Caco-2 (cell line): Measurements from ENCODE around the gene AGAP1. TPM values are rescaled to one million over a fixed set of nuclear protein-coding genes. Genes with fewer than 3 reads are reported as not detected.
"Not testable (repeated sequence)": the region's sequence is repeated elsewhere in the genome, so short reads cannot be mapped to it uniquely, and the experiment has no call there.

ENCODE experiments used
- BruUV-seq: library from RNA; stranded (reverse); fragments of 400-500 nt; replicated peaks from 2 replicates; lab custom pipeline; 2021; lab: Mats Ljungman, UMichigan
- CTCF ChIA-PET: fragments of 300-600 bp; sonication (Branson Sonifier 250); formaldehyde crosslinking; loops from one replicate; lab custom pipeline; 2022; ENCODE audit warnings: antibody characterized with exemption; lab: Charles Lee
- POLR2A ChIA-PET: fragments of 300-600 bp; sonication (Branson Sonifier 250); formaldehyde crosslinking; loops from one replicate; lab custom pipeline; 2022; ENCODE audit warnings: antibody characterized with exemption; lab: Charles Lee
- DNase-seq, 2 experiments: peaks; one replicate each; pipeline versions ENCODE4 v3.0.0 to v3.0.0-alpha.2; 2020 to 2022
- H3K27me3 ChIP-seq: replicated peaks from 2 replicates; pipeline ENCODE4 v1.6.0; 2011; ENCODE audit warnings: low read length; ENCODE audit not compliant: control insufficient read depth, insufficient read depth
- H3K36me3 ChIP-seq: 2 replicates; pipeline ENCODE4 v1.5.1; 2011; ENCODE audit warnings: low read length; ENCODE audit not compliant: control insufficient read depth, insufficient read depth
- H3K4me1 ChIP-seq: fragments of 250-450 bp; sonication (Bioruptor Pico); 2 replicates; pipeline ENCODE4 v1.5.1; 2020; ENCODE audit warnings: mild to moderate bottlenecking
- H3K4me3 ChIP-seq: 2 replicates; pipeline ENCODE4 v1.5.1; 2011; ENCODE audit warnings: low read depth, mild to moderate bottlenecking, control low read depth, low read length
- H3K9me3 ChIP-seq: fragments of 250-450 bp; sonication (Bioruptor Pico); 2 replicates; pipeline ENCODE4 v1.5.1; 2020; ENCODE audit warnings: mild to moderate bottlenecking, moderate library complexity
- H3K27ac Mint-ChIP-seq: one replicate; pipeline ENCODE4 v1.8.0; 2022; ENCODE audit warnings: mixed read lengths; ENCODE audit not compliant: unreplicated experiment
- H3K27me3 Mint-ChIP-seq: one replicate; pipeline ENCODE4 v1.8.0; 2022; ENCODE audit warnings: mixed read lengths; ENCODE audit not compliant: insufficient read depth, unreplicated experiment
- H3K36me3 Mint-ChIP-seq: one replicate; pipeline ENCODE4 v1.8.0; 2022; ENCODE audit warnings: mild to moderate bottlenecking, mixed read lengths; ENCODE audit not compliant: insufficient read depth, unreplicated experiment
- H3K4me1 Mint-ChIP-seq: one replicate; pipeline ENCODE4 v1.8.0; 2022; ENCODE audit warnings: low read depth, mixed read lengths; ENCODE audit not compliant: unreplicated experiment
- H3K4me3 Mint-ChIP-seq: one replicate; pipeline ENCODE4 v1.8.0; 2022; ENCODE audit warnings: mild to moderate bottlenecking, moderate library complexity, mixed read lengths; ENCODE audit not compliant: unreplicated experiment
- H3K9me3 Mint-ChIP-seq: one replicate; pipeline ENCODE4 v1.8.0; 2022; ENCODE audit warnings: mixed read lengths; ENCODE audit not compliant: unreplicated experiment
- CTCF ChIP-seq, 2 experiments: fragments of 200-600 bp in 1 of 2; IDR thresholded peaks; 1 replicate in 1 of 2; 2 replicates in 1 of 2; pipeline versions ENCODE4 v1.5.1 to v1.8.0; 2011 to 2022; ENCODE audit warnings: antibody characterized with exemption in 1 of 2, control low read depth in 1 of 2, inconsistent platforms in 1 of 2, low read depth in 1 of 2, low read length in 1 of 2, mild to moderate bottlenecking in 1 of 2, moderate library complexity in 1 of 2; ENCODE audit not compliant: insufficient read depth in 1 of 2, severe bottlenecking in 1 of 2, unreplicated experiment in 1 of 2
- intact Hi-C: fragments of 100-400 bp; cut with micrococcal nuclease; formaldehyde crosslinking; loops from one replicate; pipeline ENCODE4 v1.10.0; 2022; ENCODE audit not compliant: unreplicated experiment
- total RNA-seq: library from RNA; stranded (reverse); gene quantifications from 2 replicates; pipeline ENCODE4 v1.2.3, GENCODE V29; 2022

The AGAP1 gene
- total RNA-seq, 1 experiment from 2014 or later: 41.7 TPM

GRCh38 chr2:235601960-235602704 lies 108.3 kb downstream of the AGAP1 start:
- no peaks in the 10 kb centered on the region for H3K27me3 ChIP-seq
- TF ChIP-seq CTCF (IDR thresholded peaks at IDR 0.05; ENCODE audit: insufficient read depth in 1 of 2, low read depth in 1 of 2, low read length in 1 of 2, severe bottlenecking in 1 of 2, unreplicated experiment in 1 of 2): no peak
- Mint-ChIP-seq H3K27me3 (no peaks in the 10 kb centered on the region), H3K36me3 (peaks cover 9% of the 10 kb centered on the region), H3K27ac (no peak overlapping the region), H3K4me3 (no peak overlapping the region), H3K4me1 (no peaks in the 10 kb centered on the region), H3K9me3 (no peaks in the 10 kb centered on the region)
- no peaks in the 10 kb centered on the region for H3K36me3 ChIP-seq
- no TSS peak for BruUV-seq
- H3K4me3 ChIP-seq: no peak overlapping the region
- ChIA-PET POLR2A (no interaction called here), CTCF (no interaction called here)
- H3K9me3 ChIP-seq: no peaks in the 10 kb centered on the region
- intact Hi-C loops: no loop called here
- no peak for DNase-seq
- no peaks in the 10 kb centered on the region for H3K4me1 ChIP-seq

DNA sequence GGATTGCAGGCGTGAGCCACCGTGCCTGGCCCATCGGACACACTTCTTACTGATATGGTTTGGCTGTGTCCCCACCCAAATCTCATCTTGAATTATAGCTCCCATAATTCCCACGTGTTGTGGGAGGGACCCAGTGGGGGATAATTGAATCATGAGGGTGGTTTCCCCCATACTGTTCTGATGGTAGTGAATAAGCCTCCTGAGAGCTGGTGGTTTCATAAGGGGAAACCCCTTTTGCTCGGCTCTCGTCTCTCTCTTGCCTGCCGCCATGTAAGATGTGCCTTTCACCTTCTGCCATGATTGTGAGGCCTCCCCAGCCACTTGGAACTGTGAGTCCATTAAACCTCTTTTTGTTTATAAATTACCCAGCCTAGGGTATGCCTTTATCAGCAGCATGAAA lies 109.1 kb downstream of the AGAP1 start:
- H3K4me1 ChIP-seq, CTCF ChIA-PET, H3K4me3 Mint-ChIP-seq, intact Hi-C loops, BruUV-seq, H3K27me3 ChIP-seq, H3K27me3 Mint-ChIP-seq, POLR2A ChIA-PET, H3K4me3 ChIP-seq, H3K9me3 ChIP-seq, DNase-seq, H3K27ac Mint-ChIP-seq, H3K36me3 Mint-ChIP-seq, H3K36me3 ChIP-seq, H3K4me1 Mint-ChIP-seq, H3K9me3 Mint-ChIP-seq: not testable (repeated sequence)

DNA sequence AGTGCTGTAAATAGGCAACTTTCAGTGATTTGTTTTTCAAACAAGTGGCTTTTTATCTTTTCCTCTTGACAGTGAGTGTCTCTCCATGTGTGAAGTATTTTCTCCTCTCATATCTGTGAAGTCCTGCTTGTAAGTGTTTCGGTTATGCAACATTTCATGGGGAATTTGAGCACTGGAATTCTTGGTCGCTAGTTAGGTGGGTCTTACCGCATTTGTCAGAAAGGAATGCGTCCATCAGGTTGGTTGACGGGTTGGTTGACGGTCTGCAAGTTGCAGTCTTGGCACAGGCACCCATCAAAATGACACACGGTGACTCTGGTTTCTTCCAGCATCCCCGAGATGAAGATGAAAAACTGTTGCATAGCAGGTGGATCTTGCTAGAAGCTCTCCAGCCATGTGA lies 109.8 kb downstream of the AGAP1 start:
- no TSS peak for BruUV-seq
- no peak for DNase-seq
- intact Hi-C loops: no loop called here
- Histone ChIP-seq H3K4me3 (no peak overlapping the region), H3K9me3 (no peaks in the 10 kb centered on the region), H3K27me3 (no peaks in the 10 kb centered on the region), H3K4me1 (no peaks in the 10 kb centered on the region), H3K36me3 (no peaks in the 10 kb centered on the region)
- H3K27me3 Mint-ChIP-seq: no peaks in the 10 kb centered on the region
- no peak overlapping the region for H3K4me3 Mint-ChIP-seq
- TF ChIP-seq CTCF (IDR thresholded peaks at IDR 0.05; ENCODE audit: insufficient read depth in 1 of 2, low read depth in 1 of 2, low read length in 1 of 2, severe bottlenecking in 1 of 2, unreplicated experiment in 1 of 2): no peak
- no peaks in the 10 kb centered on the region for H3K9me3 Mint-ChIP-seq
- H3K36me3 Mint-ChIP-seq: peaks cover 5% of the 10 kb centered on the region
- ChIA-PET CTCF (no interaction called here), POLR2A (no interaction called here)
- H3K27ac Mint-ChIP-seq: no peak overlapping the region
- H3K4me1 Mint-ChIP-seq: no peaks in the 10 kb centered on the region
